Ishikawa (cell line): ENCODE data around the gene TRABD2A.

Source experiments
- CEBPB ChIP-seq: IDR thresholded peaks from 2 replicates; pipeline ENCODE4 v1.6.1; 2012
- CREB1 ChIP-seq: IDR thresholded peaks from 2 replicates; pipeline ENCODE4 v1.6.1; 2012; ENCODE audit warnings: low read depth
- EGR1 ChIP-seq: IDR thresholded peaks from 2 replicates; pipeline ENCODE4 v1.6.1; 2012
- EP300 ChIP-seq: IDR thresholded peaks from 2 replicates; pipeline ENCODE4 v1.6.1; 2012; ENCODE audit warnings: borderline replicate concordance
- FOXM1 ChIP-seq: IDR thresholded peaks from 2 replicates; pipeline ENCODE4 v1.6.1; 2012; ENCODE audit warnings: low read depth, borderline replicate concordance
- MAX ChIP-seq: IDR thresholded peaks from 2 replicates; pipeline ENCODE4 v1.6.1; 2012
- NFIC ChIP-seq: IDR thresholded peaks from 2 replicates; pipeline ENCODE4 v1.6.1; 2012
- RAD21 ChIP-seq: IDR thresholded peaks from 2 replicates; pipeline ENCODE4 v1.6.1; 2012; ENCODE audit warnings: low read depth
- REST ChIP-seq: IDR thresholded peaks from 2 replicates; pipeline ENCODE4 v1.6.1; 2012; ENCODE audit warnings: low read depth, mild to moderate bottlenecking
- TAF1 ChIP-seq: IDR thresholded peaks from 2 replicates; pipeline ENCODE4 v1.6.1; 2012; ENCODE audit warnings: low read depth, mild to moderate bottlenecking
- TCF12 ChIP-seq: IDR thresholded peaks from 2 replicates; pipeline ENCODE4 v1.6.1; 2012; ENCODE audit warnings: low read depth
- USF1 ChIP-seq: IDR thresholded peaks from 2 replicates; pipeline ENCODE4 v1.6.1; 2012
- YY1 ChIP-seq: IDR thresholded peaks from 2 replicates; pipeline ENCODE4 v1.6.1; 2012; ENCODE audit warnings: low read depth
- ZBTB7A ChIP-seq: IDR thresholded peaks from 2 replicates; pipeline ENCODE4 v1.6.1; 2012; ENCODE audit warnings: low read depth

GRCh38 chr2:84776011-84776410 lies 104.9 kb downstream of the TRABD2A start:
- no peak for TF ChIP-seq EGR1
- no peak for TF ChIP-seq NFIC
- no peak for TF ChIP-seq RAD21
- TF ChIP-seq TAF1 = no peak
- no peak for TF ChIP-seq YY1
- no peak for TF ChIP-seq MAX
- TF ChIP-seq EP300 = no peak
- no peak for TF ChIP-seq FOXM1
- no peak for TF ChIP-seq TCF12
- TF ChIP-seq REST = no peak
- TF ChIP-seq ZBTB7A = no peak
- TF ChIP-seq CREB1 = no peak
- no peak for TF ChIP-seq USF1
- no peak for TF ChIP-seq CEBPB
